Spinal cord (tissue), 10 donors: ENCODE measurements around the gene HSF5. TPM values are rescaled to one million over a fixed set of nuclear protein-coding genes. Genes with fewer than 3 reads are reported as not detected.

Source experiments
- DNase-seq, 6 donors: peaks; one replicate each; pipeline versions ENCODE4 v3.0.0 to v3.0.0-alpha.2; 2013 to 2015; ENCODE audit warnings: low spot score in 6 of 6, low read depth in 4 of 6
- H3K27ac ChIP-seq: one replicate; pipeline ENCODE4 v1.5.1; 2013; ENCODE audit warnings: low read depth, low read length, control low read depth
- H3K27me3 ChIP-seq: one replicate; pipeline ENCODE4 v1.6.1; 2013; ENCODE audit warnings: low read length; ENCODE audit not compliant: control insufficient read depth, insufficient read depth
- H3K36me3 ChIP-seq: one replicate; pipeline ENCODE4 v1.6.1; 2013; ENCODE audit warnings: low read length; ENCODE audit not compliant: control insufficient read depth, insufficient read depth
- H3K4me1 ChIP-seq: one replicate; pipeline ENCODE4 v1.6.1; 2013; ENCODE audit warnings: low read length; ENCODE audit not compliant: control insufficient read depth, insufficient read depth
- H3K4me3 ChIP-seq: one replicate; pipeline ENCODE4 v1.5.1; 2013; ENCODE audit warnings: low read depth, low read length, control low read depth
- H3K9me3 ChIP-seq: one replicate; pipeline ENCODE4 v1.6.1; 2013; ENCODE audit warnings: low read length; ENCODE audit not compliant: control insufficient read depth, insufficient read depth
- WGBS: methylation state at CpG from one replicate; pipeline ENCODE4 v1.1.5; 2013; ENCODE audit warnings: missing lambda C conversion rate; ENCODE audit not compliant: insufficient coverage; 5-methylcytosine and 5-hydroxymethylcytosine counted together
- long read RNA-seq, 4 donors: transcript quantifications; one replicate each; lab custom pipeline, GENCODE V29; 2026
- polyA plus RNA-seq, 2 donors: library from polyadenylated mRNA; unstranded; fragments of 120-200 nt; gene quantifications; one replicate each; pipeline ENCODE4 v1.2.1, GENCODE V29; 2013; ENCODE audit not compliant: insufficient read length in 2 of 2
- total RNA-seq, 2 donors: library from RNA; depleted of rRNA in 1 of 2; stranded (reverse); fragments of 120-200 nt in 1 of 2; fragments of >200 nt in 1 of 2; gene quantifications; one replicate each; pipeline versions ENCODE4 v1.2.3 to v1.2.4, GENCODE V29; 2013 to 2014
- donor health status: healthy.

HSF5 gene
- total RNA-seq (under 1 TPM; 0.28 to 0.50 TPM), polyA plus RNA-seq (under 1 TPM; 0.10 to 0.20 TPM)
- long read RNA-seq, donor 1 = 0 reads
- long read RNA-seq, donor 2, partial matches to known transcripts = 6 of 6 reads
- long read RNA-seq, donor 2, other reads (novel, unspliced or antisense) = 0 of 6 reads
- long read RNA-seq, donor 3 = 0 reads
- long read RNA-seq, donor 4 = 0 reads

DNA sequence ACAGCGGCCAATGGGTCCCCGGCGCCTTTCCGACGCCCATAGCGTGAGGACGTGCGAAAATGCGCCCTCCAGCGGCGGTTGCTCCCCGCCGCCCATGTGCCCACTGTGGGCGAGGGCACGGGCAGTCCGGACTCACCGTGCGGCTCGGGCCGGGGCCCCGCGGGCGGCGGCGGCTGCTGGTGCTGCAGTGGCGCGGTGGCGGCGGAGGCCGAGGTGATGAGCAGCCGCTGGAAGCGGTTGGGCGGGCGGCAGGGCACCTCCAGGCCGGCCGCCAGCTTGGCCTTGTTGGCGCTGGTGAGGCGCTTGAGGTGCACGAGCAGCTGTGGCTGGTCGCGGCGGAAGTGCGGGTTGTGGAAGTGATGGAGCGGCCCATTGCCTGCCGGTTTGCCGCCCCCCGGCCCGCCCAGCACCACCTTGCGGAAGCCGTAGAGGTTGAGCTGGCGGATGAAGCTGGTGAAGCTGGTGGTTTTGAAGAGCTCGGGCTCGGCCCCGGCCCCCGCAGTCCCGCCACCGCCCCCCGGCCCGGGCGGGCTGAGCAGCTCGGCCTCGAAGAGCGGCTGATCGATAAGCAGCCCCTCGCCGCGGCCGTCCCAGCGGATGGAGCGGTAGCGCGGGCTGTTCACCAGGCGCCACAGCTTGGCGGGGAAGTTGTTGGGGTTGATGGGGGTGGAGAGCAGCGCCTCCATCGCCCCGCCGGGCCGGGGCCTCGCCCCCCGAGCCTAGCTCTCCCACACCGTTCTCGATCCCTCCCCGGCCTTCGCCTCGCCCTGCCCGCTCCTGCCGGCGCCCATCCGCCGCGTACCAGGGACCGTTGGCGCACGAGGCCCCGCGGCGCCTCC, at the start of gene HSF5:
HSF5 (minus strand) TSS at position 820 of the 839 bp plus-strand sequence; CDS start at position 686, 134 bp downstream.
- Histone ChIP-seq H3K27ac (no peak within 1 kb of the TSS), H3K4me3 (no peak within 1 kb of the TSS), H3K4me1 (no peaks in the 10 kb centered on the region), H3K36me3 (peaks cover 50% of the 10 kb centered on the region), H3K27me3 (no peaks in the 10 kb centered on the region), H3K9me3 (no peaks in the 10 kb centered on the region)
- peak in 2 of 6 donors; percentile 15 to 16 for DNase-seq
- WGBS = 43% methylated on average over 89 of the region's 98 CpGs

GRCh38 chr17:58537266-58537665, 49.1 kb upstream of the HSF5 start:
- no peaks in the 10 kb centered on the region for H3K9me3 ChIP-seq
- no peaks in the 10 kb centered on the region for H3K36me3 ChIP-seq
- H3K27ac ChIP-seq = no peak overlapping the region
- H3K27me3 ChIP-seq = no peaks in the 10 kb centered on the region
- H3K4me1 ChIP-seq = peaks cover 24% of the 10 kb centered on the region
- DNase-seq = no peak
- H3K4me3 ChIP-seq = no peak overlapping the region
- WGBS = 94% methylated on average over 3 of the region's 4 CpGs

GRCh38 chr17:58536542-58536941, 48.3 kb upstream of the HSF5 start:
- H3K27ac ChIP-seq = no peak overlapping the region
- no peaks in the 10 kb centered on the region for H3K27me3 ChIP-seq
- peaks cover 28% of the 10 kb centered on the region for H3K4me1 ChIP-seq
- no peak for DNase-seq
- WGBS = 75% methylated on average over 3 of the region's 3 CpGs
- H3K36me3 ChIP-seq = no peaks in the 10 kb centered on the region
- H3K4me3 ChIP-seq = no peak overlapping the region
- H3K9me3 ChIP-seq = no peaks in the 10 kb centered on the region

- no peak for DNase-seq
- no peak overlapping the region for H3K27ac ChIP-seq
- H3K9me3 ChIP-seq = no peaks in the 10 kb centered on the region
- H3K4me1 ChIP-seq = peaks cover 39% of the 10 kb centered on the region
- no peaks in the 10 kb centered on the region for H3K36me3 ChIP-seq
- no peak overlapping the region for H3K4me3 ChIP-seq
- 97% methylated on average over 2 of the region's 2 CpGs for WGBS
- no peaks in the 10 kb centered on the region for H3K27me3 ChIP-seq
Measured at GRCh38 chr17:58535431-58535830, 47.2 kb upstream of the HSF5 start.

DNA sequence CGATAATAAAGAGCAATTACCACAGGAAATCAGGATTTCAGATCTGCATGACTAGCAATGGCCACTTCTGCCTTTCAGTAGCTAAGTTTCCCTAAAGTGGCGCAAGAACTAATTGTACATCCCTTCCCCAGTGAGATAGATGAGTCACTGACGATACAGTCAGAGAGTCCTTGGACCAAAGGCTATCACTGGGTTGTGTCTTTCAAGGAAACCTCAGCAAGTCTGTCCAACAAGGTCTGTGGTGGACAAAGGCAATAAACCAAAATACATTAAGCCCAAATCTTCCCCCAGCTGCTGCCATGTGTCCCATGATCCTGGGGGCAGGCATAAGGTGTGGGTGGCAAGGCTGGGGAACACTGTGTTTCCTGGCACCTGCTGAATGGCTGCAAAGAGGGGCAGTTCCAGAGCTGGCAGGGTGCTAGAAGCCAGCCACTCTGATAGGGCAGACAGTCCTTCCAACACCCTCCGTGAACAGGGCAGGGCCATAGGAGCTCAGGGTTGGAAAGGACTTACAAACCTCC, 46.8 kb upstream of the HSF5 start:
- Histone ChIP-seq H3K9me3 (no peaks in the 10 kb centered on the region), H3K27ac (no peak overlapping the region), H3K4me3 (no peak overlapping the region), H3K4me1 (peaks cover 42% of the 10 kb centered on the region), H3K36me3 (no peaks in the 10 kb centered on the region), H3K27me3 (no peaks in the 10 kb centered on the region)
- 86% methylated on average over 4 of the region's 4 CpGs for WGBS
- DNase-seq = no peak

- 70% methylated on average over 3 of the region's 3 CpGs for WGBS
- Histone ChIP-seq H3K4me1 (peaks cover 43% of the 10 kb centered on the region), H3K36me3 (no peaks in the 10 kb centered on the region), H3K4me3 (no peak overlapping the region), H3K9me3 (no peaks in the 10 kb centered on the region), H3K27ac (no peak overlapping the region), H3K27me3 (no peaks in the 10 kb centered on the region)
- no peak for DNase-seq
Measured at GRCh38 chr17:58534331-58534730, 46.1 kb upstream of the HSF5 start.

DNA sequence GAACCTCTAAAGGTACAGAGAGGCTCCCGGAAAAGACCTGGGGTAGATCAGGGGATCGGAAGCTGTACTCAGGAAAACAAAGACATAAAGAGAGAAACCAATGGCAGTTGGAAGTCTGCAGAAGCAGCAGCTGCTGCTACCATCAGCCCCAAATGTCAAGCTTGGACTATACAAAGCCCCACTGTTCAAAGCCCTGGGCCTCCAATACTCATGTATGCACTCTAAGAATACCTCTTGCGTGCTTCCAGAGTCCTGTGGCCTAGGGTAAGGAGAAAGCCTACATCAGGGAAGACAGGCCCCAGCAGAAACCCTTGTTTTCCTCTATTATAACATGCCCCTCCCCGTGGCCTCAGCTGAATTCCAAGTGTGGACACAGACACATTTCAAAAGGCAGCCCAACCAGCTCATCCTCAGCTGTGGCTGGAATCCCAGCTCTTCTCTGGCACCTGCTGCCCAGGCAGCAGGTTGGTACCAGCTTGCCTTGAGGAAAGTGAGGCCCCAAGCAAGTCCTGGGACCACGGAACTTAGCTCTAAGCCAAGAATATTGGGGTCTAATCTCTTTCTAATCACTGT, 45.5 kb upstream of the HSF5 start:
- no peak for DNase-seq
- Histone ChIP-seq H3K27ac (no peak overlapping the region), H3K36me3 (no peaks in the 10 kb centered on the region), H3K4me1 (peaks cover 49% of the 10 kb centered on the region), H3K9me3 (no peaks in the 10 kb centered on the region), H3K4me3 (no peak overlapping the region), H3K27me3 (no peaks in the 10 kb centered on the region)
- 82% methylated on average over 4 of the region's 5 CpGs for WGBS

- Histone ChIP-seq H3K36me3 (no peaks in the 10 kb centered on the region), H3K4me3 (no peak overlapping the region), H3K27me3 (no peaks in the 10 kb centered on the region), H3K4me1 (peaks cover 57% of the 10 kb centered on the region), H3K27ac (no peak overlapping the region), H3K9me3 (no peaks in the 10 kb centered on the region)
- 70% methylated on average over 3 of the region's 3 CpGs for WGBS
- no peak for DNase-seq
Measured at GRCh38 chr17:58532555-58532951, 44.3 kb upstream of the HSF5 start.

GRCh38 chr17:58531661-58532554, 43.7 kb upstream of the HSF5 start:
- peaks cover 60% of the 10 kb centered on the region for H3K4me1 ChIP-seq
- DNase-seq = peak in 3 of 6 donors; percentile 33 to 79 (median 79)
- H3K27me3 ChIP-seq = no peaks in the 10 kb centered on the region
- peaks cover 2% of the 10 kb centered on the region for H3K36me3 ChIP-seq
- peak overlapping the region; percentile 42 for H3K4me3 ChIP-seq
- H3K27ac ChIP-seq = no peak overlapping the region
- H3K9me3 ChIP-seq = no peaks in the 10 kb centered on the region
- under 1% methylated on average over 78 of the region's 82 CpGs for WGBS
